HUES64 (cell line): Measurements from ENCODE around the gene DOCK4. TPM values are rescaled to one million over a fixed set of nuclear protein-coding genes. Genes with fewer than 3 reads are reported as not detected.
"Not testable (repeated sequence)": the region's sequence is repeated elsewhere in the genome, so short reads cannot be mapped to it uniquely, and the experiment has no call there.

Experiments used
- H3K27ac ChIP-seq: 2 replicates; pipeline ENCODE4 v1.7.0; 2013; ENCODE audit warnings: low read depth, low read length, inconsistent platforms
- H3K27me3 ChIP-seq: 2 replicates; pipeline ENCODE4 v1.6.1; 2013; ENCODE audit warnings: mild to moderate bottlenecking, low read length; ENCODE audit not compliant: insufficient read depth
- H3K36me3 ChIP-seq: 2 replicates; pipeline ENCODE4 v1.6.1; 2013; ENCODE audit warnings: mild to moderate bottlenecking, low read length; ENCODE audit not compliant: insufficient read depth
- H3K4me1 ChIP-seq: 2 replicates; pipeline ENCODE4 v1.6.1; 2013; ENCODE audit warnings: mild to moderate bottlenecking, low read length, moderate library complexity; ENCODE audit not compliant: insufficient read depth
- H3K4me3 ChIP-seq: 2 replicates; pipeline ENCODE4 v1.5.1; 2013; ENCODE audit warnings: mild to moderate bottlenecking, low read length, moderate library complexity
- H3K9ac ChIP-seq: 2 replicates; pipeline ENCODE4 v1.6.1; 2013; ENCODE audit warnings: mild to moderate bottlenecking, low read depth, low read length
- H3K9me3 ChIP-seq: 2 replicates; pipeline ENCODE4 v1.6.1; 2013; ENCODE audit warnings: low read depth, low read length; ENCODE audit not compliant: insufficient read depth
- WGBS: fragments of 150-250, 120-280 bp; methylation state at CpG from one replicate; pipeline ENCODE4 v1.1.7; 2013; ENCODE audit warnings: missing lambda C conversion rate; 5-methylcytosine and 5-hydroxymethylcytosine counted together
- polyA plus RNA-seq, 2 experiments: library from polyadenylated mRNA; stranded (reverse); fragments of 50-300 nt; gene quantifications; one replicate each; pipeline ENCODE4 v1.2.3, GENCODE V29; 2013

DOCK4 gene, protein sequence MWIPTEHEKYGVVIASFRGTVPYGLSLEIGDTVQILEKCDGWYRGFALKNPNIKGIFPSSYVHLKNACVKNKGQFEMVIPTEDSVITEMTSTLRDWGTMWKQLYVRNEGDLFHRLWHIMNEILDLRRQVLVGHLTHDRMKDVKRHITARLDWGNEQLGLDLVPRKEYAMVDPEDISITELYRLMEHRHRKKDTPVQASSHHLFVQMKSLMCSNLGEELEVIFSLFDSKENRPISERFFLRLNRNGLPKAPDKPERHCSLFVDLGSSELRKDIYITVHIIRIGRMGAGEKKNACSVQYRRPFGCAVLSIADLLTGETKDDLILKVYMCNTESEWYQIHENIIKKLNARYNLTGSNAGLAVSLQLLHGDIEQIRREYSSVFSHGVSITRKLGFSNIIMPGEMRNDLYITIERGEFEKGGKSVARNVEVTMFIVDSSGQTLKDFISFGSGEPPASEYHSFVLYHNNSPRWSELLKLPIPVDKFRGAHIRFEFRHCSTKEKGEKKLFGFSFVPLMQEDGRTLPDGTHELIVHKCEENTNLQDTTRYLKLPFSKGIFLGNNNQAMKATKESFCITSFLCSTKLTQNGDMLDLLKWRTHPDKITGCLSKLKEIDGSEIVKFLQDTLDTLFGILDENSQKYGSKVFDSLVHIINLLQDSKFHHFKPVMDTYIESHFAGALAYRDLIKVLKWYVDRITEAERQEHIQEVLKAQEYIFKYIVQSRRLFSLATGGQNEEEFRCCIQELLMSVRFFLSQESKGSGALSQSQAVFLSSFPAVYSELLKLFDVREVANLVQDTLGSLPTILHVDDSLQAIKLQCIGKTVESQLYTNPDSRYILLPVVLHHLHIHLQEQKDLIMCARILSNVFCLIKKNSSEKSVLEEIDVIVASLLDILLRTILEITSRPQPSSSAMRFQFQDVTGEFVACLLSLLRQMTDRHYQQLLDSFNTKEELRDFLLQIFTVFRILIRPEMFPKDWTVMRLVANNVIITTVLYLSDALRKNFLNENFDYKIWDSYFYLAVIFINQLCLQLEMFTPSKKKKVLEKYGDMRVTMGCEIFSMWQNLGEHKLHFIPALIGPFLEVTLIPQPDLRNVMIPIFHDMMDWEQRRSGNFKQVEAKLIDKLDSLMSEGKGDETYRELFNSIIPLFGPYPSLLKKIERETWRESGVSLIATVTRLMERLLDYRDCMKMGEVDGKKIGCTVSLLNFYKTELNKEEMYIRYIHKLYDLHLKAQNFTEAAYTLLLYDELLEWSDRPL (N-terminal part only)
- polyA plus RNA-seq (2013, experiment 1 of 2), result 13.9 TPM
- polyA plus RNA-seq (2013, experiment 2 of 2), result 14.3 TPM

DNA sequence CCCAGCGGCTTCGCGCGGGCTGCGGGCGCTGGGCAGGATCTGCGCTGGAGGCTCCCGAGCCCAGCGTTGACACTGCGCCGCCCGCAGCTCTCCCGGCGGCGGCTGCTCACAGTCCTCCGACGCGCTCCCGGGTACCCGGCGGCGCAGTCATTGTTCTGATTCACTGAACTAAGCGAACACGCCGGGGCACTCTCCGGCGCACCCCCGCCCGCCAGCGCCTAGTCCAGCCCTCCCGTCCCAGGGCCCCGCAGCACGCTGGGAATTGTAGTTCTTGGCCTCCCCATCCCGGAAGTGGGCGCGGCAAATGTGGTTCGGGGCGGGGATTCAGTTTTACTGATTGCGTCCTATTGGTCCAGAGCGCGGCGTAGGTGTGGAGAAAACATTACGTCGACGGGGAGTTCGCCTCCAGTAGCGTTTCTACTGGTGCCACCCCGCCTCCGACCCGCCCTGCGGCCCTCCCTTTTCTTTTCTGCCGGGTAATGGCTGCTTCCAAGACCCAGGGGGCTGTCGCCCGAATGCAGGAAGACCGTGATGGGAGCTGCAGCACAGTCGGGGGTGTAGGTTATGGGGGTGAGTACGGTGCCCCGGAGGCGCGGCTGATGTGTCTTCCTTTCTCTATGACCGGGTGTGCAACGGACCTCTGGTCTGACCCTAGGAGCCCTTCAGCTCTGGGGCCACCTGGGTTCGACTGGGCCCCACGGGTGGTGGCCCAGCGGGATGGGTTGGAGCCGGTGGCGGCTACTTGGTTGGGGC lies at the start of gene DOCK4, which contains the start of gene ZNF277:
Gene DOCK4, minus strand, starts transcription at position 162 of the 753 bp plus-strand sequence. CDS start 261 bp downstream, outside the sequence.
Gene ZNF277, plus strand, starts transcription at position 458 of the 753 bp plus-strand sequence. Its CDS starts 22 bp downstream, at position 480.
- Histone ChIP-seq H3K9me3 (no peaks in the 10 kb centered on the region), H3K27me3 (no peaks in the 10 kb centered on the region), H3K4me3 (peak within 1 kb of the TSS; percentile 99), H3K27ac (peak within 1 kb of the TSS; percentile 72), H3K4me1 (peaks cover 21% of the 10 kb centered on the region), H3K9ac (peak within 1 kb of the TSS; percentile 85), H3K36me3 (no peaks in the 10 kb centered on the region)
- under 1% methylated on average over 67 of the region's 67 CpGs for WGBS

DNA sequence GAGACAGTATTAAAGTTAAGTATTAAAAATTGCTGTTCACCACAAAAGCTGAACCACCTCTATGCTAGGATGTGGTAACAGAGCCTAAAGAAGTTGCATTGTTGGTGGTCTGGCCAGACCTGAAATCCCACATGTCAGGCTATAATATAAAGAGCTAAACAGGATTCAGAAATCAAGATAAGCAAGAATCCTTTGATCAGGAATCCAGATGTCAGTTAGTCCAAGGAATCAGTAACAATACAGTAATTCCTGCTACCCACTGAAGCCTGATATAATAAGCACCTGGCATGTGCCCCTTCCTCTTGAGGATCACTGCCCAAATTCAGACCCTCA lies 49.2 kb upstream of the DOCK4 start:
- no peak overlapping the region for H3K9ac ChIP-seq
- no peak overlapping the region for H3K27ac ChIP-seq
- peaks cover 55% of the 10 kb centered on the region for H3K4me1 ChIP-seq
- H3K9me3 ChIP-seq, result no peaks in the 10 kb centered on the region
- no peak overlapping the region for H3K4me3 ChIP-seq
- H3K27me3 ChIP-seq, result peaks cover 23% of the 10 kb centered on the region
- H3K36me3 ChIP-seq, result no peaks in the 10 kb centered on the region

DNA sequence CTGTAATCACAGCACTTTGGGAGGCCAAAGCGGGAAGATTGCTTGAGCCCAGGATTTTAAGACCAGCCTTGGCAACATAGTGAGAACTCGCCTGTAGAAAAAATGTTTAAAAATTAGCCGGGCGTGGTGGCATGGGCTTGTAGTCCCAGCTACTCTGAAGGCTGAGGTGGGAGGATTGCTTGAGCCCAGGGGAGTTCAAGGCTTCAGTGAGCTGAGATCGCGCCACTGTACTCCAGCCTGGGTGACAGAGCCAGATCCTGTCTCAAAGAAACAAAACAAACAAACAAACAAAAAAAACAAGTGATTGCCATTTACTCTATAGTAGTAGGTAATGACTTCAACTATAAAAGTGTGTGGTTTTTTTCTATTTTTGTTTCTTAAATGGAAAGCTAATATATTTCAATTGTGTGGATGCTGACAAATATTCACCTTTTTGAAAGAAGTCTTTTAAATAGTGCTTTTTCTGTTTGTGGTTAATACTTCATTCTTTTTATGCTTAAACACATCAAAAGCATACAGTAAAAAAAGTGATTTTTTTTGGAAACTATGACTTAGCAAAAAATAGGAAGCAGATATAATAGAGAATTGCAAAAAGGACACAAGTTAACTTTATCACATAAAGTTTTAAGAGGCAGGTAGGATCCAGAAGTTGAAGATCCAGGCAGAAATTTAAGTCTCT lies 48.6 kb upstream of the DOCK4 start:
- WGBS, result 87% methylated on average over 6 of the region's 6 CpGs
- H3K9ac ChIP-seq, result no peak overlapping the region
- peaks cover 26% of the 10 kb centered on the region for H3K27me3 ChIP-seq
- no peaks in the 10 kb centered on the region for H3K36me3 ChIP-seq
- peaks cover 55% of the 10 kb centered on the region for H3K4me1 ChIP-seq
- no peak overlapping the region for H3K4me3 ChIP-seq
- H3K27ac ChIP-seq, result no peak overlapping the region
- H3K9me3 ChIP-seq, result no peaks in the 10 kb centered on the region

DNA sequence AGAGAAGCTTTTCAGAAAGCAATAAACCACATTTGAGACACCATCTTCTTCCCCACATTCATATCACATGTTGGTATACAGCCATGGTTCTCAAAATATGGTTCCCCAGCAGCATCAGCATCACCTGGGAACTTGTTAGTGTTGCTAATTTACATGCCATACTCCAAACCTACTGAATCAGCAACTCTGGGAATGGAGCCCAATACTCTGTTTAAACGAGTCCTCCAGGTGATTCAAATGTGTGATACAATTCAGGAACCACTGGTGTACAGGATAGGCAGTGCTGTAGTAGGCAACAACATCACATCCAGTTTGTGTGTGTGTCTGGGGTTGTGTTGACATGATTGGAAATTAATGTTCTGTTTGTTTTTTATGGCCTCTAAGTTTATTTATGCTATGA lies 48.0 kb upstream of the DOCK4 start:
- H3K27me3 ChIP-seq, result peaks cover 30% of the 10 kb centered on the region
- no peaks in the 10 kb centered on the region for H3K9me3 ChIP-seq
- H3K4me1 ChIP-seq, result peaks cover 58% of the 10 kb centered on the region
- WGBS, result 78% methylated on average over 1 of the region's 1 CpG
- no peak overlapping the region for H3K4me3 ChIP-seq
- H3K27ac ChIP-seq, result no peak overlapping the region
- no peaks in the 10 kb centered on the region for H3K36me3 ChIP-seq
- H3K9ac ChIP-seq, result no peak overlapping the region

DNA sequence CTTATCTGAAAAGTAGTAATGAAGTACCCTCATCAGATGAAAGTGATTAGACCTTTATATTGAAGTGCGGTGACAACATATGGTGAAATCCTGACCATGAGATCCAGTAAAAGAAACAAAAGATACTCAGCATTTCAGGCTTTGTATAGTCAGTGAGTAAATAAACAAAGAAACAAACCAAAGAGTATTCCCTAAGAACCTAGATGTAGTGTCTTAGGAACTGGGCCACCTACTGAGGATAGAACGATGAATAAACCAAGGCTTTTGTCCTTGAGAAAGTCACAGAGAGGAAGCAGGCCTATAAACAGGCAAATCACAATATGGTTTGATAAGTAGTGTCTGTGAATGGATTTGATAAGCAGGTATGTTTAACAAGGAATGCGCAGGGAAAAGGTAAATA lies 46.5 kb upstream of the DOCK4 start:
- Histone ChIP-seq H3K9me3 (no peaks in the 10 kb centered on the region), H3K27me3 (peaks cover 45% of the 10 kb centered on the region), H3K27ac (0 out of 2 replicates have a peak overlapping the region, but pooled peaks have one; percentile 10), H3K9ac (no peak overlapping the region), H3K4me3 (no peak overlapping the region), H3K36me3 (no peaks in the 10 kb centered on the region), H3K4me1 (peaks cover 70% of the 10 kb centered on the region)
- WGBS, result 55% methylated on average over 3 of the region's 3 CpGs

DNA sequence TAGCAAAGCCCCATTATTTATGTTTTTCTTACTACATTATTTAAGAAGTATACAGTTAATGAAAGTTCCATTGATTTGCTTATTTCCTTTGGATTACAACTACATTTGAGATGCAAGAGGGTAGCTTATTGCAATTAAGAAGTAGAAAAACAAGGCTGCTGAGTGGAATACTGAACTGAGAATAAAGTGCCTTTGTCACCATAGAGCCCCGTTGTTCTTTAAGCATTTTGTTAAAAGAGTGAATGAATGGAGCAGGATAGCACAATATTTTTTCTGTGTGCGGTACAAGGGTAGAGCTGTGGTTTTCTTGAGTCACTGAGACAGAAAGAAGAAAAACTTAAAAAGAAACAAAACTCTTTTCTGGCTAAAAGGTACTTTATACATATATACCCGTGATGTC lies 45.9 kb upstream of the DOCK4 start:
- Histone ChIP-seq H3K9me3 (no peaks in the 10 kb centered on the region), H3K36me3 (no peaks in the 10 kb centered on the region), H3K27me3 (peaks cover 45% of the 10 kb centered on the region), H3K27ac (0 out of 2 replicates have a peak overlapping the region, but pooled peaks have one; percentile 10), H3K9ac (no peak overlapping the region), H3K4me3 (no peak overlapping the region), H3K4me1 (peaks cover 70% of the 10 kb centered on the region)
- WGBS, result 83% methylated on average over 3 of the region's 3 CpGs

DNA sequence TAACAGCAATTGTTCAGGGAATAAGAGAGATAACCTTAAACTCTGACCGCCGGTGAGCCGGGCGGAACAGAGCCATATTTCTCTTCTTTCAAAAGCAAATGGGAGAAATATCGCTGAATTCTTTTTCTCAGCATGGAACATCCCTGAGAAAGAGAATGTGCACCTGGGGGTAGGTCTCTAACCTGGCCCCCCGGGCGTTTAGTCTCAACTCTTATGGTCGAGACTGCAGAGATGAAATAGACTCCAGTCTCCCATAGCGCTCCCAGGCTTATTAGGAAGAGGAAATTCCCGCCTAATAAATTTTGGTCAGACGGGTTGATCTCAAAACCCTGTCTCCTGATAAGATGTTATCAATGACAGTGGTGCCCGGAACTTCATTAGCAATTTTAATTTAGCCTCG lies 43.8 kb upstream of the DOCK4 start:
- H3K9ac ChIP-seq, H3K9me3 ChIP-seq, H3K36me3 ChIP-seq, H3K27ac ChIP-seq: not testable (repeated sequence)
- Histone ChIP-seq H3K4me1 (peaks cover 61% of the 10 kb centered on the region), H3K27me3 (peaks cover 45% of the 10 kb centered on the region), H3K4me3 (peak overlapping the region; percentile 37)
- 5% methylated on average over 9 of the region's 13 CpGs for WGBS

DNA sequence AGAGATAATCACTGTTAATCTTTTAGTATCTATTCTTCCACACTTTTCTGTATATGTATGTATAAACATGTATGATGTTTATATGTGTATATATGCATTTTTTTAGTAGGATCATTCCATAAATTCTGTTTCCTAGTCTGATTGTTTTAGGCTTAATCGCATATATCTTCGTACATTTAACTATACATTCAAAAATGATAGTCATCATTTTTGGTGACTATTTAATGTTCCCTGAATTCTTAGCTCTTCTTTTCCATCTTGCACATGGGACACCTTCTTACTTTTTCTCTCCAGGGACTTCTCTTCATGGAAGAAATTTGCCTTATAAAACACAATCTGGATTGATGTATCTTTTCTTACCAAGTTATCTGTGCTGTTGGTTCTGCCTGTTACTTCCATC lies 42.4 kb upstream of the DOCK4 start:
- Histone ChIP-seq H3K4me1 (peaks cover 47% of the 10 kb centered on the region), H3K27ac (no peak overlapping the region), H3K9ac (no peak overlapping the region), H3K27me3 (peaks cover 45% of the 10 kb centered on the region), H3K36me3 (no peaks in the 10 kb centered on the region), H3K9me3 (no peaks in the 10 kb centered on the region), H3K4me3 (no peak overlapping the region)
- 100% methylated on average over 1 of the region's 2 CpGs for WGBS

DNA sequence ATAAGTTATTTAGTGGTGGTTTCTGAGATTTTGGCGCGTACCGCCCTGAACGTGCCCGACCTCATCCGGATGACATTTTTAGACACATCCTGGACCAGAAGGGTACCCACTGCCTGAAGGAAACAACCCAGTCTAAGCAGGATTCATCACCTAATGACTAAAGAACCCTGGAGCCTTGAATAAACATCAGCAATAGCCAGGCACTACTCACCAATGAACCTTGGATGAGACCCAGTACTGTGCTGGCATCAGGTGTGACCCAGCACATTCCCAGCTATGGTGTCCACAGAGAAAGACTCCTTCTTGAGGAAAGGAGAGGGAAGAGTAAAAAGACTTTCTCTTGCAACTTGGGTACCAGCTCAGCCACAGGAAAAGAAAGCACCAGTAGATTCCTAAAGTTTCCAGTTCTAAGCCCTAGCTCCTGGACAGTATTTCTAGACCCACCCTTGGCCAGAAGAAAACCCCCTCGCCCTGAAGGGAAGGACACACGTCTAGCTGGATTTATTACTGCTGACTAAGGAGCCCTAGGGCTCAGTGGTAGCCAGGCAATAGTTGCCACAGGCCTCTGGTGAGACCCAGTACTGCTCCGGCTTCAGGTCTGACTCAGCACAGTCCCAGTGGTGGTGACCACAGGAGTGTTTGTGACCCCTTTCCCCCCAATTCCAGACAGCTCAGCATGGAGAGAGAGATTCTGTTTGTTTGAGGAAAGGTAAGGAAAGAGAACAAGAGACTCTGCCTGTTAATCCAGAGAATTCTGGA lies 32.8 kb upstream of the DOCK4 start:
- Histone ChIP-seq H3K27ac (no peak overlapping the region), H3K4me3 (no peak overlapping the region)
- WGBS, result 94% methylated on average over 9 of the region's 9 CpGs

More for the DNA sequence above, 32.8 kb upstream of the DOCK4 start:
- no peaks in the 10 kb centered on the region for H3K9me3 ChIP-seq
- H3K27me3 ChIP-seq, result no peaks in the 10 kb centered on the region
- H3K9ac ChIP-seq, result no peak overlapping the region
- H3K36me3 ChIP-seq, result no peaks in the 10 kb centered on the region
- H3K4me1 ChIP-seq, result no peaks in the 10 kb centered on the region
